Measurements from ENCODE around the gene SUCLG1.

SUCLG1 gene

DNA sequence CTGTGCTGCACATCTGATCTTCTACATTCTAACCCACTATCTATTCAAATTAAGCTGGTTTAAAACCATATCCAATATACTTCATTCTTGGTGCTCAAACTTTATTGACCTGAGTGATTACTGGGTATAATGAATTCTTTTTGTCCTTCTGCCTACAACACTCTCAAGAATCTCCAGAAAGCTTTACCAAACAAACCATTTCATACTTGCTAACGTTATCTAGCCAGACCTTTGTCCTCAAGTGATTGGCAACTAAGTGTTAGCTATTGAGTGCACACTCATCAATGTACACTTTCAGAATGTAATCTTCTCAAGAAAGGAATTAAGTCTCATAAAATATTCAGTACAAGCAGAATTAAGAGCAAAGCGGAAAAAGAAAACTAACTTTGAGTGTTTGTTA lies 1.4 kb downstream of the SUCLG1 start:
- no peak for DNase-seq (ENCODE audit: low read depth, low spot score)
- Histone ChIP-seq H3K36me3 (ENCODE audit: insufficient read depth, low read length) (no peaks in the 10 kb centered on the region), H3K9ac (ENCODE audit: insufficient read length) (peak overlapping the region; percentile 95), H3K9me3 (ENCODE audit: low read depth, low read length) (no peaks in the 10 kb centered on the region), H3K4me3 (peak overlapping the region; percentile 99), H3K27ac (no peak overlapping the region)
- TF ChIP-seq POLR2AphosphoS5 (IDR thresholded peaks at IDR 0.05; ENCODE audit: borderline replicate concordance, low read depth, low read length): no peak
- no peak for TF ChIP-seq FOXP2 (optimal IDR thresholded peaks at IDR 0.05; ENCODE audit: control extremely low read depth, extremely low read length, insufficient read depth)
- no peak for TF ChIP-seq EZH2 (IDR thresholded peaks at IDR 0.05)

DNA sequence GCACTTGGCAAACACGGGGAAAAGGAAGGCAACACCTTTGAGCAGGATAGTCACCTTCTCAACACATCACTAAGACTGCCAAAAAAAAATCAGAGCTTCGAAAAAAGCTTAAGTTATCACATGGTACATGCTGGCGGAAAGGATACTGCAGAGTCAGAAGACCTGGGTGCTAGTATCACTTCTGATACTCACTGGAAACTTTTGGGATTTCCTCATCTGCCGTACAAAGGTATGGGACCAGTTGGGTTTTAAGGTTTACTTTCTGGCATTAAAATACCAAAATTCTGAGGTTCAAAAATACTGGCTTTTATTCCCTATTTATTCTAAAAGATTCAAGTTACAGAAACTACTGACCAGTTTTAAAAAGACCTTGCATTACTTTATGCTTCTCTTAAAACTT lies 2.9 kb downstream of the SUCLG1 start:
- TF ChIP-seq POLR2AphosphoS5 (IDR thresholded peaks at IDR 0.05; ENCODE audit: borderline replicate concordance, low read depth, low read length): no peak
- no peak for TF ChIP-seq FOXP2 (optimal IDR thresholded peaks at IDR 0.05; ENCODE audit: control extremely low read depth, extremely low read length, insufficient read depth)
- TF ChIP-seq EZH2 (IDR thresholded peaks at IDR 0.05): no peak

DNA sequence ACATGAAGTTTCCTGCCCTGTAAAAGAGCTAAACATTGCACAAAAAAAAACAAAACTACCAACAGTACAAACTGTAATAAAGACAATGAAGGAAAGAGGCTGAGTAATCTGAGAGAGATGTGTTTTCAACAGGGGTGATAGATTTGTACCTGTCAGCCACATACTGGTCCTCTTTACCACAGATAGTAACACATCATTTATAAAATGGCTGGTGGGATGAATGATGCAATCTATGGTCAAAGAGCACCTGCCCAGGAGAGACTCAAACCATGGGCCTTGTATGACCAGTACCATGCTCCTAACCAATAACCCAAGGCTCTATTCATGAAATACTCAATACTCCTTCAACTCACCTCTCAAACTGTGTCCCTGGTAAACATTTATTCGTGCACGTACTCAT lies 4.5 kb downstream of the SUCLG1 start:
- H3K27ac ChIP-seq: no peak overlapping the region
- H3K9me3 ChIP-seq (ENCODE audit: low read depth, low read length): no peaks in the 10 kb centered on the region
- no peak overlapping the region for H3K4me3 ChIP-seq
- no peaks in the 10 kb centered on the region for H3K36me3 ChIP-seq (ENCODE audit: insufficient read depth, low read length)
- no peak overlapping the region for H3K9ac ChIP-seq (ENCODE audit: insufficient read length)
- TF ChIP-seq FOXP2 (optimal IDR thresholded peaks at IDR 0.05; ENCODE audit: control extremely low read depth, extremely low read length, insufficient read depth) (no peak), POLR2AphosphoS5 (IDR thresholded peaks at IDR 0.05; ENCODE audit: borderline replicate concordance, low read depth, low read length) (no peak), EZH2 (IDR thresholded peaks at IDR 0.05) (no peak)
- no peak for DNase-seq (ENCODE audit: low read depth, low spot score)

More for the DNA sequence above, 2.9 kb downstream of the SUCLG1 start:
- Histone ChIP-seq H3K9ac (ENCODE audit: insufficient read length) (no peak overlapping the region), H3K4me3 (no peak overlapping the region), H3K27ac (no peak overlapping the region), H3K9me3 (ENCODE audit: low read depth, low read length) (no peaks in the 10 kb centered on the region), H3K36me3 (ENCODE audit: insufficient read depth, low read length) (no peaks in the 10 kb centered on the region)
- no peak for DNase-seq (ENCODE audit: low read depth, low spot score)

DNA sequence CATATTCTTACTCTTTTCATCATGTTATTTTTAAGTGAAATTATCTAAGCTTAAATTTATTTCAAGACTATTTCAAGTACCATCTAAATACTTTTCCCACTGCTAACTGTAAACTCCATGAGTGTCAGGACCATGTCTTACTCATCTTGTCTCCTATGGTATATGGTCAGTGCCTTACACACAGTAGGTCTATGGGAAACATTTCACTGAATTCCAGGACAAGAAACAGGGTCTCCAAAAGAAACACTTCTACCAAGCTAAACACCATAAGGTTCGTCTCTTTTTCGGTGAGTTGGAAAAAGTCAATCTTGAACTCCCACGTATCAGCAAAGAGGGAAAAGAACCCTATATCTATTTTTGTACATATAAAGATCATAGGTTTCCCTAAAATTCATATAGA lies 6.5 kb downstream of the SUCLG1 start:
- TF ChIP-seq FOXP2 (optimal IDR thresholded peaks at IDR 0.05; ENCODE audit: control extremely low read depth, extremely low read length, insufficient read depth) (no peak), POLR2AphosphoS5 (IDR thresholded peaks at IDR 0.05; ENCODE audit: borderline replicate concordance, low read depth, low read length) (no peak), EZH2 (IDR thresholded peaks at IDR 0.05) (no peak)
- no peak overlapping the region for H3K4me3 ChIP-seq

DNA sequence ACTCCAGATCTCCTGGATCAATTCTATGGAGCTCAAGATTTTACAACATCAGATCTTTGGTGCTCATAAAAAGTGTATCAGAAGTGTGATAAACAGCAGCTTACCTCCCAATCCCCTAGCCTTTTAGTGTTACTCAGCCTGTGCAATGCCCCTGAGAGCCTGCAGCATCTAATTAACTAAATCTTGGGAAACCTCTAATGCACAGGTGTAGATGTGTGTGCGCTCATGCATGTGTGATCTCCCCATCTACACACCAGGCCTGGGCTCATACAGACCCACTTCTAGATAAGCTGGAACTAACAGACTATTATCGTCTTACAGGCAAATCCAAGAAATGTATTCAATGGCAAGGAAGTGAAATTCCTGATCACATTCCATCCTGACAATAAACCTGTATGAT lies 7.5 kb downstream of the SUCLG1 start:
- Histone ChIP-seq H3K36me3 (ENCODE audit: insufficient read depth, low read length) (no peaks in the 10 kb centered on the region), H3K27ac (no peak overlapping the region), H3K4me3 (no peak overlapping the region), H3K9me3 (ENCODE audit: low read depth, low read length) (no peaks in the 10 kb centered on the region), H3K9ac (ENCODE audit: insufficient read length) (no peak overlapping the region)
- TF ChIP-seq POLR2AphosphoS5 (IDR thresholded peaks at IDR 0.05; ENCODE audit: borderline replicate concordance, low read depth, low read length): no peak
- TF ChIP-seq FOXP2 (optimal IDR thresholded peaks at IDR 0.05; ENCODE audit: control extremely low read depth, extremely low read length, insufficient read depth): no peak
- no peak for TF ChIP-seq EZH2 (IDR thresholded peaks at IDR 0.05)
- no peak for DNase-seq (ENCODE audit: low read depth, low spot score)

More for the DNA sequence above, 6.5 kb downstream of the SUCLG1 start:
- no peaks in the 10 kb centered on the region for H3K36me3 ChIP-seq (ENCODE audit: insufficient read depth, low read length)
- DNase-seq (ENCODE audit: low read depth, low spot score): no peak
- no peak overlapping the region for H3K27ac ChIP-seq
- no peaks in the 10 kb centered on the region for H3K9me3 ChIP-seq (ENCODE audit: low read depth, low read length)
- no peak overlapping the region for H3K9ac ChIP-seq (ENCODE audit: insufficient read length)

DNA sequence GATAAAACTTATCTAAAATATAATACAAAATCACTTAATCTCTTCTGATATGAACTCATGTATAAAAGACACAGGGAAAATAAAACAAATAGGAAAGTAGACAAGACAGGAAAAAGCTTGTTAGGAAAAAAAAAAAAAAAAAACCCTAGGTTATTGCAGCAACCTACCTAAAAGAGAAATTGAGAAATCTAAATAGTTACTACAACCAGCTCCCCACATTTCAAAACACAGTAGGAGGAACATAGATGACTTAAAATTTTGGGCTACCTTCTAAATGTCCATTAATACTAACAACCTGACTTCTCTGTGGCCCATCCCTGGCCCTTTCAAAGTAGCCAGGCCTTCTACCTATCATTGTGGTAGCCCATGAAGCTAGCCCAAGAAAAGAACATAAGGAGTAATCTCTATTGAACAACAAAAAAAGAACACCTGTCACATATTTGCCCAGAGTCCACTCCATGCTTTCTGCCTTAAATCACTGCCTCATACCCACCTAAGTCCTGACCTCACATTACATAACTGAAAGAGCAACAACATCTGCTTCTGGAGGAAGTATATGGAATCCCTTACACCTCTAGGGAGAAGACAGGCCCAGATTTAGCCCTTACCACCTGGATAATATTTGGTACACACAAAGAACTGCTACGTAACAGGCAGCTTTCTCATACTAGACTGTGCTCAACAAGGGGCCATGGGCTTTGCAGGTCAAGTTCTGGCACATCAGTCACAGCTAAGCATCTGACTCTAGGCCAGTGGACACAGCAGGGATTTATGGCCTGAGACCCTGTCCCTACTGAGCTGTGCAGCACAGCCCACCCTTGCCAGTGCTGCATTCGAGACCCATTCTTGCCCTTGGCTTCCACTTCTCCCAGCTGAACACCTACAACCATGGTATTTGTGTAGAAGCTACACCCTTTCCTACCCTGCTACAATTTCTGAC lies 8.5 kb downstream of the SUCLG1 start:
- no peak overlapping the region for H3K4me3 ChIP-seq
- H3K9me3 ChIP-seq (ENCODE audit: low read depth, low read length): no peaks in the 10 kb centered on the region
- H3K27ac ChIP-seq: no peak overlapping the region
- H3K9ac ChIP-seq (ENCODE audit: insufficient read length): no peak overlapping the region
- TF ChIP-seq POLR2AphosphoS5 (IDR thresholded peaks at IDR 0.05; ENCODE audit: borderline replicate concordance, low read depth, low read length): no peak
- no peak for TF ChIP-seq EZH2 (IDR thresholded peaks at IDR 0.05)
- no peak for TF ChIP-seq FOXP2 (optimal IDR thresholded peaks at IDR 0.05; ENCODE audit: control extremely low read depth, extremely low read length, insufficient read depth)
- DNase-seq (ENCODE audit: low read depth, low spot score): no peak
- peaks cover 5% of the 10 kb centered on the region; the same call in 1 of the 2 replicates for H3K36me3 ChIP-seq (ENCODE audit: insufficient read depth, low read length)

DNA sequence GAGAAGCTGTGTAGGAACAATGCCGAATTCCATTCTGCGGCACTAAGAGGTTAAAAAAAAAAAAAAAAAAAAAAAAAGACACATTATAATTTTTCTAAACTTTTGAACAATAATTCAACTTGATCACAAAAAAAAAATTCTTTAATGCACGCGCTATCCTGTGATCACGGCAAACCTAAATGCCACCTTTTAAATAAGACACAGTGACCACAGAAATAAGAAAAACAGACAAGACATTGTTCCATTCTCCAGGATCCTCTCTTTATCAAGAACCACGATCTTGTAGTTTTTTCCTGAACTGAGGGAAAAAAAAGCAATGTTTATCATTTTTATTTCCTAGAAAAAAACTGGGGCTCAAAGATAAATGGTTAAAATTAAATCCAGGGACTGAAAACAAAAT lies 9.4 kb downstream of the SUCLG1 start:
- Histone ChIP-seq H3K36me3 (ENCODE audit: insufficient read depth, low read length) (peaks cover 10% of the 10 kb centered on the region; the same call in 1 of the 2 replicates), H3K27ac (no peak overlapping the region), H3K4me3 (no peak overlapping the region), H3K9me3 (ENCODE audit: low read depth, low read length) (no peaks in the 10 kb centered on the region), H3K9ac (ENCODE audit: insufficient read length) (no peak overlapping the region)
- TF ChIP-seq FOXP2 (optimal IDR thresholded peaks at IDR 0.05; ENCODE audit: control extremely low read depth, extremely low read length, insufficient read depth) (no peak), POLR2AphosphoS5 (IDR thresholded peaks at IDR 0.05; ENCODE audit: borderline replicate concordance, low read depth, low read length) (no peak), EZH2 (IDR thresholded peaks at IDR 0.05) (no peak)
- no peak for DNase-seq (ENCODE audit: low read depth, low spot score)

DNA sequence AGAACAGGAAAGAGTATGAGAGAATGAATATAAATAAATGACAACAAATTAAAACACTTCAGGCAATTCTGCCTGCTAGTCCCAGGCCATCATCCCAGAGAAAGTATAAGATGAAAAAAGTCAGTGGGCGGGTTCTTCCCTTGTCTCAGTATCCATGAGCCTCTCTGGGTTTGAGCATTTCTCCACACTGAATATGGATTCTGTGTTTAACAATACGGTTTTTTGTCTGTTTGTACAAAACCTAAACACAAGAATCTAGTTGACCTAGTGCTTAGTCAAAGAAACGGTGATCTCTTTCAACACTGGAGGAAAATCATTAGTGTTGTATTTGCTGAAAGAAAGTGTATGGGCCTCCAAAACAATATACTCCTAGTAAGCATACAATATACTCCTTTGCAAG lies 10.0 kb downstream of the SUCLG1 start:
- H3K36me3 ChIP-seq (ENCODE audit: insufficient read depth, low read length): peaks cover 10% of the 10 kb centered on the region; the same call in 1 of the 2 replicates
- no peak overlapping the region for H3K27ac ChIP-seq
- H3K9me3 ChIP-seq (ENCODE audit: low read depth, low read length): no peaks in the 10 kb centered on the region
- H3K9ac ChIP-seq (ENCODE audit: insufficient read length): no peak overlapping the region
- TF ChIP-seq EZH2 (IDR thresholded peaks at IDR 0.05): no peak
- no peak for DNase-seq (ENCODE audit: low read depth, low spot score)
- no peak overlapping the region for H3K4me3 ChIP-seq

All from SK-N-MC (cell line).